ENCODE measurements around the gene PPIG.

The PPIG gene

DNA sequence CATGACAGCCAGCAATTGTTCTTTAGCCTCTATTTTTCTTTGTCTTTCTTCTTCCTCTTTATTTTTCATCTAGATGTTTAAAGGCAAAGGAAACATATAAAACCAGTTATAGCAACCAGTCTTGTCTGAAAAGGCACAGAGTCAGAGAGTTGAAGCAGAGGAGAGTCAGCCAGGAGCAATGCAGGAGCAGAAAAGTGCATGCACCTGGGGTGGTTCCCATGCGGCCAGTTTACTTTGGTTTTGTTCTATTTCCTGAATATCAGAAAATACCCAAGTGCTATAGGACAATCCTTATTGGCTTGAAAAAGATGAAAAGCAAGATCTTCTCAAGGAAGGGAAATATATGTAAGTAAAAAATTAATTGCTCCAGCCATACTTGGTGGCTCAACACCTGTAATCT lies 65.1 kb downstream of the PPIG start:
- no peak overlapping the region for H3K4me3 ChIP-seq (ENCODE audit: low read length)
- TF ChIP-seq, protein P1, sequence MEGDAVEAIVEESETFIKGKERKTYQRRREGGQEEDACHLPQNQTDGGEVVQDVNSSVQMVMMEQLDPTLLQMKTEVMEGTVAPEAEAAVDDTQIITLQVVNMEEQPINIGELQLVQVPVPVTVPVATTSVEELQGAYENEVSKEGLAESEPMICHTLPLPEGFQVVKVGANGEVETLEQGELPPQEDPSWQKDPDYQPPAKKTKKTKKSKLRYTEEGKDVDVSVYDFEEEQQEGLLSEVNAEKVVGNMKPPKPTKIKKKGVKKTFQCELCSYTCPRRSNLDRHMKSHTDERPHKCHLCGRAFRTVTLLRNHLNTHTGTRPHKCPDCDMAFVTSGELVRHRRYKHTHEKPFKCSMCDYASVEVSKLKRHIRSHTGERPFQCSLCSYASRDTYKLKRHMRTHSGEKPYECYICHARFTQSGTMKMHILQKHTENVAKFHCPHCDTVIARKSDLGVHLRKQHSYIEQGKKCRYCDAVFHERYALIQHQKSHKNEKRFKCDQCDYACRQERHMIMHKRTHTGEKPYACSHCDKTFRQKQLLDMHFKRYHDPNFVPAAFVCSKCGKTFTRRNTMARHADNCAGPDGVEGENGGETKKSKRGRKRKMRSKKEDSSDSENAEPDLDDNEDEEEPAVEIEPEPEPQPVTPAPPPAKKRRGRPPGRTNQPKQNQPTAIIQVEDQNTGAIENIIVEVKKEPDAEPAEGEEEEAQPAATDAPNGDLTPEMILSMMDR (conservative IDR thresholded peaks at IDR 0.05; ENCODE audit: low read depth, low read length): no peak
- no peak for DNase-seq (ENCODE audit: low read depth)

DNA sequence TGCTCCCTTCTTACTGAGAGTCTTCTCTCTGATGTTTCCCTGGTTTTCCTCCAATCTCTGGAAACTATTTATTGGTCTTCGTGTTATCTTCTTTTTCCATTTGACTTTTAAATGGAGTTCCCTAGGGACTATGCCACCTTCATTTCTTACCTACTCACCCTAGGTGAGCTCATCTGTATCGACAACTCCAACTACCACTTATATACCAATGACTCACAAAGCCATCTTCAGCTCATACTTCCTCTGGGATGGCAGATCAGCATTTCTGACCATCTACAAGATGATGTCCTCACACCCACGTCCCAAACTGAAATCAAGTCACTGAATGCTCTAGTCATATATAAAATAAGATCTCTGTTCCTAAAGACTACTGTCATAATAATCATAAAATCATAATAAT lies 69.5 kb downstream of the PPIG start:
- no peak overlapping the region for H3K4me3 ChIP-seq (ENCODE audit: low read length)
- TF ChIP-seq, protein P1 (conservative IDR thresholded peaks at IDR 0.05; ENCODE audit: low read depth, low read length): no peak
- DNase-seq (ENCODE audit: low read depth): no peak

DNA sequence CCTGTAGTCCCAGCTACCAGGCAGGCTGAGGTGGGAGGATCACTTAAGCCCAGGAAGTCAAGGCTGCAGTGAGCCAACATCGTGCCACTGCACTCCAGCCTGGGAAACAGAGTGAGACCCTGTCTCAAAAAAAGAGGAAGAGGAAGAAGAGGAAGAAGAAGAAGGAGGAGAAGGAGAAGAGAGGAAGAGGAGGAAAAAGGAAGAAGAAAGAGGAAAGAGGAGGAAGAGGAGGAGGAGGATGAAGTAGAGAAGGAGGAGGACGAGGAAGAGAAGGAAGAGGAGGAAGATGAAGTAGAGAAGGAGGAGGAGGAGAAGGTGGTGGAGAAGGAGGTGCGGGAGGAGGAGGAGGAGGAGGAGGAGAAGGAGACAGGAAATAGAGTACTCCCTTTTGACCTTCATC lies 72.0 kb downstream of the PPIG start:
- no peak for DNase-seq (ENCODE audit: low read depth)
- TF ChIP-seq, protein P1 (conservative IDR thresholded peaks at IDR 0.05; ENCODE audit: low read depth, low read length): no peak
- no peak overlapping the region for H3K4me3 ChIP-seq (ENCODE audit: low read length)

DNA sequence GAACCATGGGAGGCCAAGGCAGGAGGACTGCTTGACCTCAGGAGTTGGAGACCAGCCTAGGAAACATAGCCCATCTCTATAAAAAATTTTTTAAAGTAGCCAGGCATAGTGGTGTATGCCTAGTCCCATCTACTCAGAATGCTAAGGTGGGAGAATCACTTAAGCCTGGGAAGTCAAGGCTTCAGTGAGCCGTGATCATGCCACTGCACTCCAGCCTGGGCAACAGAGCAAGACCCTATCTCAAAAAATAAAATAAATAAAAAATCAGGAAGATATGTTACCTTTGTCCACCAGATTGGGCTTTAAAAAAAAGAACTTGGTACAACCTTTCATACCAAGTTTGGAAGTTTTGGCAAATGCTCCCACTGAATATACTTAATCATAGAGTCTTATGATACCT lies 74.7 kb downstream of the PPIG start:
- TF ChIP-seq, protein P1 (conservative IDR thresholded peaks at IDR 0.05; ENCODE audit: low read depth, low read length): no peak
- no peak for DNase-seq (ENCODE audit: low read depth)

DNA sequence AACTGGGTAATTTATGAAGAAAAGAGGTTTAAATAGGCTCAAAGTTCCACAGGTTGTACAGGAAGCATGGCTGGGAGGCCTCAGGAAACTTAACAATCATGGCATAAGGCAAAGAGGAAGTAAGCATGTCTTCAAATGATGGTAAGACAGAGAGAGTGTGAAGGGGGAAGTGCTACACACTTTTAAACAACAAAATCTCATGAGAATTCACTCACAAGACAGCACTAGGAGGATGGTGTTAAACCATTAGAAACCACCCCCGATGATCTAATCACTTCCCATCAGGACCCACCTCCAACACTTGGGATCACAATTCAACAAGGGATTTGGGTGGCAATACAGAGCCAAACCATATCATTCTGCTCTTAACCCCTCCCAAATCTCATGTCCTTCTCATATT lies 75.2 kb downstream of the PPIG start:
- no peak overlapping the region for H3K4me3 ChIP-seq (ENCODE audit: low read length)
- TF ChIP-seq, protein P1 (conservative IDR thresholded peaks at IDR 0.05; ENCODE audit: low read depth, low read length): no peak
- DNase-seq (ENCODE audit: low read depth): no peak

More for the DNA sequence above, 74.7 kb downstream of the PPIG start:
- H3K4me3 ChIP-seq (ENCODE audit: low read length): no peak overlapping the region

DNA sequence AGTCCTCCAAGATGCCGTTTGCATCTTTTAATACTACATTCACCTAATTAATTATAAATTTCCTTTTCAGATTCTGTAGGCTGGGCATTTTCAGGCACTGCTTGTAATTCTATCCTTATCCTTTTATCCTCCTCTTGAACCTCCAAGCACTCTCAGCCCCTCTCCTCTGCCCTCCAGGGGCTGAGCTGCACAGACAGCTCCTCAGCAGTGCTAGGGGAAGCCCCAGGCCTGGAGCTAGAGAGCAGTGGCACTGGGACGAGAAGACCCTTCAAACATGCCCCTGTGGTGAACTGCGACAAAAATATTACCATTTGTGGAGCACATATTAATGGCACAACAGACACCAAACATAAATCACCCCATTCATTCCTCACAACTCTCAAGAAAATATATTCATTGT lies 77.1 kb downstream of the PPIG start:
- no peak for DNase-seq (ENCODE audit: low read depth)
- H3K4me3 ChIP-seq (ENCODE audit: low read length): no peak overlapping the region

DNA sequence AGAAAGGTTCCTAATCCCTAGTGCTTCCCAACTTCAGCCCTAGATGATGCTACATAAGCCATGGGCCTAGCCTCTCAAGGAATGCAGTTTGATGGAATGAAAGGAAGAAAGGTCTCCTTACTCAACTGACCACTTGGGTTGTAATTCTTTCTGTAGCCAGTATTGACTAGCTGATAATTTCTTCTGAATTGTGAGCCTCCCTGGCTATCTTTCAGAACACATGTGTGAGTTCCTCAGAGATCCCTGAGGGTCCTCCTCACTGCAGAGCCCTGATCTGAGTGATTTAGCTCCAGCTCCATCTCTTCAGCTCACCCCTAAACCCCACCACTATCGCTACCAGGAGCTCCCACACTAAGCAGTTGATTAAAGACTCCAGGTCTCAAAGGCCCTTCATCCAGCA lies 78.6 kb downstream of the PPIG start:
- TF ChIP-seq, protein P1 (conservative IDR thresholded peaks at IDR 0.05; ENCODE audit: low read depth, low read length): no peak
- no peak overlapping the region for H3K4me3 ChIP-seq (ENCODE audit: low read length)
- no peak for DNase-seq (ENCODE audit: low read depth)

More for the DNA sequence above, 77.1 kb downstream of the PPIG start:
- TF ChIP-seq, protein P1 (conservative IDR thresholded peaks at IDR 0.05; ENCODE audit: low read depth, low read length): no peak

All from retinal pigment epithelial cell (primary cell).